Activated CD8-positive, alpha-beta memory T cell treated with anti-CD3 and anti-CD28 coated beads for 1 hour (primary cell): ENCODE results near the gene ZNRF2.
"Not testable (repeated sequence)": the region's sequence is repeated elsewhere in the genome, so short reads cannot be mapped to it uniquely, and the experiment has no call there.

Experiments
- DNase-seq, 2 donors: peaks; one replicate each; pipeline ENCODE4 v3.0.0-alpha.2; 2020; ENCODE audit warnings: low read depth in 1 of 2; ENCODE audit errors: extremely low read depth in 1 of 2

ZNRF2 gene

DNA sequence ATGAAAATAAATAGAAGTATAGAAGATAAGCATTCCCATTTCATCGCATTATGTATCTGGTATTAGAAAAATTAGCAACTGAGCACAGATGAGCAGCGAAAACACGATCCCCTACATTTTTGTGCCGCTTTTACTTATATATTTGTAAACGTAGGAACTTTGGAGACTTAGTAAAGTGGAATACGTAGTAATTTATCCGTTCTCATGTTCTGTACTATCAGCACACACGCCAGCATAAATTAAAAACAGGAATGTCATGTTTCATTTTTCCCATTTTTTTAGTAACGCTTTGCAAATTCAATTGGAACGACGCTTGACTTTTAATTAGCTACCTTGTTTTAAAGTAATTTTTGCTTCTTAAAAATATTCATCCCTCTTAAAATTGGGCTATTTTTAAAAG, 2.4 kb downstream of the ZNRF2 start:
- DNase-seq: no peak

DNA sequence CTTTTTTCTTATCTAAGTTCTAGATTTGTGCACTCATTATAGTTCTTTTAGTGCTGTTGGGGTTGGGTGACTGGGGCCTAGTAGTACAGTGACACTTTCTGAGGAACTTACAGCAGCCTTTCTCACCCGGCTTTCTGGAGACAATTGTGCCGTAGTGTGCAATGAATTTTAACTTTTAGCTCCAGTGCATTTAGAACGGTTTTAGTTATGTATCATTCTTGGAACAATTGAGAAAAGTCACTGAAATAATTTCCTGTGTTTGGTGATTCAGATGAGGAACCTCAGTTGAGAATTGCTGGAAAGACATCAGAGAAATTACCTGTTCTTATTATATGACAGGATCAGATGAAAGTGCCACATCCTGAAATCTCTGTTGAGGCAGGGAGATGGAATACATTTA, 3.2 kb downstream of the ZNRF2 start:
- not testable (repeated sequence) for DNase-seq

- DNase-seq: not testable (repeated sequence)
These were observed 5.2 kb downstream of the ZNRF2 start for GRCh38 chr7:30289634-30290033.

DNA sequence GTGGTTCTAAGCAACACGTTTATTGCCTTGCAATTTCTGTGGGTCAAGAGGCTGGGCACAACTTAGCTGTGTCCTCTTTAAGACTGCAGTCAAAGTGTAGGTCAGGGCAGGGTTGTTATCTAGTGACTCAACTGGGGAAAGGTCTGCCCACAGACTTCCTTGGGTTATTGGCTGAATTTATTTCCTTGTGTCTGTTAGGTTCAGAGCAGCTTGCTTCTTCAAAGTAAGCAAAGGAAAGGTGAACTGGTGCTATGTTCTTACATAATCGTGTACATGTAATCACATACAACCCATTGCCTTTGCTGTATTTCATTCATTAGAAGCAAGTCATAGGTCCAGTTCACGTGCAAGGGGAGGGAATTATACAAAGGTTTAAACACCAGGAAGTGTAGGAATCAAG, 5.9 kb downstream of the ZNRF2 start:
- DNase-seq: not testable (repeated sequence)

GRCh38 chr7:30292416-30293038, 8.1 kb downstream of the ZNRF2 start:
- not testable (repeated sequence) for DNase-seq

- DNase-seq: not testable (repeated sequence)
These were observed 11.9 kb downstream of the ZNRF2 start for GRCh38 chr7:30296304-30296703.

- not testable (repeated sequence) for DNase-seq
These were observed 13.1 kb downstream of the ZNRF2 start for GRCh38 chr7:30297499-30297898.

DNA sequence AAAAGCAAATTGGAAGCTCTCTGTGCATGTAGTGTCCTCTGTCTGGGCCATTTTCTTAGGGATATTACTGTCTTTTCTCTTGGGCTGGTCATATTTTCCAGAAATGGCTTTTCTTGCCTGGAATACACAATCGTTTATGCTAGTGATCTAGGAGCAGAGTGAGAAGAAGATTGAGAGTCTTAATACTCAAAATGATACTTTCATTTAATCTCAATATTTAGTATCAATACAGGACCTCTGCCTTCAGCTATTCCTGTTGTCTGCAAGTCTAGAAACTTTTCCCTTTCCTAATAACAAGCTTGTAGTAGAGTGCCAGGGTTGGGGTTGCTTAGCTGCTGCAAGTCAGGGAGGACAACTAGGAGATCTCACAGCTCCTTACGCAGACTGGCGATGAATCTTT, 14.0 kb downstream of the ZNRF2 start:
- DNase-seq: not testable (repeated sequence)

GRCh38 chr7:30301751-30302150, 17.4 kb downstream of the ZNRF2 start:
- no peak for DNase-seq

- no peak for DNase-seq
These were observed 18.4 kb downstream of the ZNRF2 start for GRCh38 chr7:30302656-30303311.

DNA sequence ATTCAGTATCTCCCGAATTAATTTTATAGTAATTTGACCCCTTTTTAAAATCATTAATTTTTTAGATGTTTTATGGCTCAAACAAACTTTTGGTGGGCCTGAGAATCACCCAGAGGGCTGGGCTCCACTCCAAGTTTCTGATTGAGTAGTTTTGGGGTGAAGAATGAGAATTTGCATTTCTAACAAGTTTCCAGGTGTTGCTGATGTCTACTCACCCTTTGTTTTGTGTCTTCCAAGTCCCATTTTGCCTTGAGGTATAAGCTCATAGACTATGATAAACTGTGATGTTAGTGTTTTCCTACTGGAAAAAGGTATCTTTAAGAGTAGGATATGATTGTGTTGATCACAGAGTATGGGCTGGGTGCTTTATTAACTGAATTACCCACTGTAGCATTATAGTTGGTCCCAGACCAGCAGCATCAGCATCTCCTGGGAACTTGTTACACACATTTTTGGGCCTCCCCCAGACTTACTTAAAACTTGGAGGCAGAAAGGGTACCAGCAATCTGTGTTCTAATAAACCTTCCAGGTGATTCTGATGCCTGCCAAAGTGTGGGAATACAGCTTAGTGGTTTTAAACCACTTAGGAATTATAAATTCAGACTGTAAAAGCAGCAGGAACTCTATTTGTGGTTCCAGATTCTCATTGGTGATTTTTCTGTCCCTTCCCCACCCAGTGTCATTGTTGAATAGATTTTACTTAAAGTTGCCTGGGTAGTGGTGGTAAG, 19.1 kb downstream of the ZNRF2 start:
- DNase-seq: no peak

DNA sequence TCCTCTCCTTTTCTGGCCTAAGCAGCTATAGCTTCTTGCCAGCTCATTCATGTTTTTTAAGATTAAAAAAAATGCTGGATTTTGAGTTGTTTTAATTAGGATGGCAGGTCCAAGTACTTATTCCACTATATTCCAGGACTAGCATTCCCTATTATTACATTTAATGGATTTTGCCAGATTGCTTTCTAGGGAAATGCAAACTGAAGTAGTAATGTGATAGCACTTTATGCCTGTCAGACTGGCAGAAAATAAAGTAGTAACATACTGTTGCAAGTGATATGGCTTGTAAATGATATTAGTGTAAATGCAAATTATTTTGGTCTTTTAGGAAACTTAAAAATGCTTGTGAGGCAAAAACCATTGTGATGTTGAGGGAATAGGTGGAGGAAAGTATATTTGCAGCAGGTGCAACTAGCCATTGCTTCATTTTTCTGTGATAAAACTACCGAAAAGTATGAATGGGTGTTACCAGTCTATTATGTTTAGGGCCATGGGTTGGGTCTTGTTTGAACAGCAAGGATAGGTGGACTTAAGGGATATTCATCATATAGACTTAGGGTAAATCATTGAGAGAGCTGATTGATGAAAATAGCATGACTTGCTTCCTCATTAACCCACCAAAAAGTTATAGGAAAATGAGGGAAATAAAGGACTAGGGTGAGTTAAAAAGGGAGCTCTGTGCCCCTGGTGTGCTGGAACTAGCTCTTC, 19.9 kb downstream of the ZNRF2 start:
- DNase-seq: no peak

DNA sequence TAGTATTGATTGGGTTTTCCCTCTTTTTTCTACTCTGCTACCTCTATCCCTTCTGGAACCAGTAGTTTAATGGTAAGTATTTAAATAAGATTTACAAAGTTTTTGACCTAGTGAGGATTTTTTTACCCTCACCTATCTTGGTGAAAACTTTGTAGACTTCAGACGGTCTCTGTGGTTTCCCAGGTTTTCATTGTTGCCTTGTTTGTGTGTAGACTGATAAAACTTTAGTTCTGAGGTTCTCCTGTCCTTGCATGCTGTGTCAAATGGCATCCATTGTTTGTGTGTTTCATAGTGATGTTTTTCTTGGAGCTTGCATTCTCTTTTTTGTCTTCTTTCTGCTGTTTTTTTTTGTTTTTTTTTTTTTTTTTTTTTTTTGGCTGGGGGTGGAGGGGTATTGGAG, 22.6 kb downstream of the ZNRF2 start:
- DNase-seq: no peak

- no peak for DNase-seq
These were observed 24.0 kb downstream of the ZNRF2 start for GRCh38 chr7:30308389-30308788.

- DNase-seq: no peak
These were observed 24.9 kb downstream of the ZNRF2 start for GRCh38 chr7:30309302-30309701.

GRCh38 chr7:30309842-30310435, 25.5 kb downstream of the ZNRF2 start:
- DNase-seq: no peak

DNA sequence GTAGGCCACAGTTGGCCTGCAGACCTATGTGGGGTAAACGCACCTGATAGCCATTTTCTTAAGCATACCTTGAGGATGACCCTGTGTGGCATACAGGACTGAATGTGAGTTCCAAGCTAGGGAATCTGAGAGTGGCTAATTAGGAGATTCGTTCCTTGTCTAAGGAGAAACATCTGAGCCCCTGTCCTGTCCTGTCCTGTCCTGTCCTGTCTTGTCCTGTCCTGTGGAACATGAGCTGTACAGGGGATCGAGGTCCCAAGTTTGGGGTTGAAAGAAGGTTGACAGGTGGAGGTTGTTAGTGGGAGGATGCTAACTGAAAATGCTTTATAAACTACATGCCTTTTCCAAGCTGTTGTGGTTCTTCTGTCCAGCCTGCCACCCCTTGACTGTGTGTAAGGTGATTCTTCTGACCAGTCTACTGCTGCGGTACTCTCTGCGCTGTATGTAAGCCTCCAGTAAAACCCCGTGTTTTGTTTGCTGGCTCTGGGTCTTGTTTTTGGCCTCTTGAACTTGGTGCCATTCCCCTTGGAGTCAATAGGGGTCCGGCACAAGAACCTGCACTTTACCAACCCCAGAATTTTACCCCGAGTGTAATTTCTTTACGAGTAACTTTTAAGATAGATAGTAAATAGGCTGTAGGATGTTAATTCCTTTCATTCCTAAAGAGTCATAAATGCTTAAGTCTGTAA, 26.4 kb downstream of the ZNRF2 start:
- no peak for DNase-seq

DNA sequence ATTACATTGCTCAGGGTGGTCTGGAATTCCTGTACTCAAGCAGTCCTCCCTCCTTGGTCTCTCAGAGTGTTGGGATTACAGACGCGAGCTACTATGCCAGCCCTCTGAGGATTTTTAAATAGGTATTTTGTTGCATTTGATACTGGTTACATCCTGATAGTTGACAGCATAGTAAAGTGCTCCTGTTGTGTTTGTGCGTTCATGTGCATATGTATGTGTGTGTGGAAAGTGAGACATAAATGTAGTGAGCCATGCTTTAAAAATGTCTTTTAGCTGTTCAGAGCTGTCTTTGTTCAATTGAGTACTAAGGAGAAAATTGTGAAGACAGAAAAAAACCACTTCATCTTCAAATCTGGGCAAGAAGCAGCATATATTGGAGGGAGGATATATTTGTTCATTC, 27.8 kb downstream of the ZNRF2 start:
- DNase-seq: no peak

GRCh38 chr7:30313348-30313747, 29.0 kb downstream of the ZNRF2 start:
- no peak for DNase-seq

- no peak for DNase-seq
These were observed 29.4 kb downstream of the ZNRF2 start for GRCh38 chr7:30313793-30314192.

DNA sequence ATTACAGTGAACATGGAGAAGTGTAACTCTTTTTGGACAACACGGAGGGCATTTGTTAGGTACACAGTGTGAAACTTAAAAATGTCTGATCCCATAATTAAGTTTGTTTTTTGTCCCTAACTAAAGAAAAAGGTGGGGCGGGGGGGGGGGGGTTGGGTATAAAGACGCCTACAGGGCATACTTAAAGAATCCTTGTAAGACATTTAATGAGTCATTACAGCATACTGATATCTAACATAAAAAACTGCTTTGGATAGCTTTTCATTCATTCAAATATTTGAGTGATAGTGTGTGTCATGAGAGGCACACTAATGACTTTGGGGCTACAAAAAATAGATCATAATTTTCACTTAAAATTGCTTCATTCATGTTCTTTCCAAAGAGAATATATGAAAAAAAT, 31.2 kb downstream of the ZNRF2 start:
- DNase-seq: no peak
